ENCODE measurements around the gene PLA2G2F. TPM values are rescaled to one million over a fixed set of nuclear protein-coding genes. Genes with fewer than 3 reads are reported as not detected.

PLA2G2F gene
- total RNA-seq, 1 donor from 2014 or later: not detected

- intact Hi-C loops (cut with DNase I): no loop called here
- peak; percentile 62 to 64 for ATAC-seq
- peak overlapping the region; percentile 55 for H3K4me3 ChIP-seq
- H3K27me3 ChIP-seq (ENCODE audit: low read depth): peaks cover 8% of the 10 kb centered on the region
- no peaks in the 10 kb centered on the region for H3K9me3 ChIP-seq
- peak overlapping the region; percentile 20 for H3K27ac ChIP-seq
- peaks cover 21% of the 10 kb centered on the region for H3K4me1 ChIP-seq
- no peaks in the 10 kb centered on the region for H3K36me3 ChIP-seq
- peak; percentile 65 for DNase-seq
- no peak for TF ChIP-seq CTCF (IDR thresholded peaks at IDR 0.05)
Measured at GRCh38 chr1:20187103-20187812, 48.1 kb downstream of the PLA2G2F start.

- peaks cover 21% of the 10 kb centered on the region for H3K4me1 ChIP-seq
- H3K27me3 ChIP-seq (ENCODE audit: low read depth): peaks cover 8% of the 10 kb centered on the region
- no peak overlapping the region for H3K4me3 ChIP-seq
- no peaks in the 10 kb centered on the region for H3K9me3 ChIP-seq
- H3K27ac ChIP-seq: no peak overlapping the region
- no peak for TF ChIP-seq CTCF (IDR thresholded peaks at IDR 0.05)
- intact Hi-C loops (cut with DNase I): no loop called here
- no peaks in the 10 kb centered on the region for H3K36me3 ChIP-seq
- DNase-seq: no peak
- no peak for ATAC-seq
Measured at GRCh38 chr1:20187813-20188454, 48.8 kb downstream of the PLA2G2F start.

GRCh38 chr1:20188455-20188817 lies 49.3 kb downstream of the PLA2G2F start:
- Histone ChIP-seq H3K36me3 (no peaks in the 10 kb centered on the region), H3K9me3 (no peaks in the 10 kb centered on the region), H3K27ac (no peak overlapping the region), H3K4me1 (peaks cover 21% of the 10 kb centered on the region), H3K4me3 (no peak overlapping the region), H3K27me3 (ENCODE audit: low read depth) (peaks cover 8% of the 10 kb centered on the region)
- ATAC-seq (no peak), DNase-seq (no peak)
- no peak for TF ChIP-seq CTCF (IDR thresholded peaks at IDR 0.05)
- intact Hi-C loops (cut with DNase I): no loop called here

- H3K27ac ChIP-seq: no peak overlapping the region
- intact Hi-C loops (cut with DNase I): no loop called here
- TF ChIP-seq CTCF (IDR thresholded peaks at IDR 0.05): no peak
- peaks cover 8% of the 10 kb centered on the region for H3K27me3 ChIP-seq (ENCODE audit: low read depth)
- no peak for ATAC-seq
- H3K36me3 ChIP-seq: no peaks in the 10 kb centered on the region
- DNase-seq: no peak
- H3K9me3 ChIP-seq: no peaks in the 10 kb centered on the region
- H3K4me1 ChIP-seq: peaks cover 27% of the 10 kb centered on the region
- no peak overlapping the region for H3K4me3 ChIP-seq
Measured at GRCh38 chr1:20189664-20190063, 50.5 kb downstream of the PLA2G2F start.

- intact Hi-C loops (cut with DNase I): no loop called here
- no peaks in the 10 kb centered on the region for H3K9me3 ChIP-seq
- peaks cover 8% of the 10 kb centered on the region for H3K27me3 ChIP-seq (ENCODE audit: low read depth)
- no peak overlapping the region for H3K27ac ChIP-seq
- H3K4me1 ChIP-seq: peaks cover 31% of the 10 kb centered on the region
- no peak overlapping the region for H3K4me3 ChIP-seq
- ATAC-seq (no peak), DNase-seq (no peak)
- no peak for TF ChIP-seq CTCF (IDR thresholded peaks at IDR 0.05)
- H3K36me3 ChIP-seq: no peaks in the 10 kb centered on the region
Measured at GRCh38 chr1:20190256-20191160, 51.4 kb downstream of the PLA2G2F start.

Data from lower lobe of right lung (tissue), 2 donors.